Glomerular endothelial cell (primary cell): ENCODE results near the gene MTMR11. TPM values are rescaled to one million over a fixed set of nuclear protein-coding genes. Genes with fewer than 3 reads are reported as not detected.

Experiments
- DNase-seq: peaks from one replicate; pipeline ENCODE4 v3.0.0-alpha.2; 2011; ENCODE audit warnings: low read depth, low spot score; ENCODE audit errors: extremely low read depth
- total RNA-seq: library from RNA; depleted of rRNA; stranded (reverse); fragments of >200 nt; gene quantifications from 2 replicates; pipeline ENCODE4 v1.2.3, GENCODE V29; 2015

MTMR11 gene
- total RNA-seq, 1 donor from 2014 or later: 5.4 TPM

GRCh38 chr1:149936992-149937705 is 470 bp upstream of the MTMR11 start:
- DNase-seq: no peak

GRCh38 chr1:149934356-149934755 is 2.3 kb downstream of the MTMR11 start:
- DNase-seq: no peak

- no peak for DNase-seq
These were observed 3.5 kb downstream of the MTMR11 start for GRCh38 chr1:149933208-149933607.

- DNase-seq: no peak
These were observed 4.2 kb downstream of the MTMR11 start for GRCh38 chr1:149932474-149932873.

- DNase-seq: no peak
These were observed 5.4 kb downstream of the MTMR11 start for GRCh38 chr1:149931212-149931790.

GRCh38 chr1:149929856-149930255 is 6.8 kb downstream of the MTMR11 start:
- no peak for DNase-seq

GRCh38 chr1:149928401-149928724 is 8.3 kb downstream of the MTMR11 start:
- DNase-seq: no peak

GRCh38 chr1:149927563-149928400 is 8.9 kb downstream of the MTMR11 start, which contains the start of gene SF3B4:
Gene SF3B4 (minus strand): TSS chr1:149927803. CDS start chr1:149927759, 44 bp downstream.
- no peak for DNase-seq

GRCh38 chr1:149927056-149927562 is 9.6 kb downstream of the MTMR11 start:
- DNase-seq: no peak

GRCh38 chr1:149926296-149926695 is 10.4 kb downstream of the MTMR11 start:
- no peak for DNase-seq

- no peak for DNase-seq
These were observed 10.9 kb downstream of the MTMR11 start for GRCh38 chr1:149925751-149926150.

GRCh38 chr1:149925345-149925744 is 11.3 kb downstream of the MTMR11 start:
- DNase-seq: no peak

GRCh38 chr1:149923626-149924025 is 13.1 kb downstream of the MTMR11 start:
- no peak for DNase-seq

GRCh38 chr1:149917571-149918144 is 19.0 kb downstream of the MTMR11 start, which contains the start of gene SV2A:
Gene SV2A (minus strand): TSS chr1:149917844. CDS start chr1:149913840, 4,004 bp downstream.
- no peak for DNase-seq

GRCh38 chr1:149916898-149917252 is 19.8 kb downstream of the MTMR11 start:
- no peak for DNase-seq

GRCh38 chr1:149916193-149916897 is 20.3 kb downstream of the MTMR11 start:
- DNase-seq: no peak

GRCh38 chr1:149915429-149916192 is 21.1 kb downstream of the MTMR11 start:
- DNase-seq: no peak

- no peak for DNase-seq
These were observed 22.1 kb downstream of the MTMR11 start for GRCh38 chr1:149914545-149914944.

- DNase-seq: no peak
These were observed 30.1 kb downstream of the MTMR11 start for GRCh38 chr1:149906570-149907075.
